Skeletal muscle tissue (tissue), 4 donors: ENCODE data around the gene SH2D4B. TPM values are rescaled to one million over a fixed set of nuclear protein-coding genes. Genes with fewer than 3 reads are reported as not detected.

Experiments used
- H3K27ac ChIP-seq: one replicate; pipeline ENCODE4 v1.7.0; 2013; ENCODE audit warnings: mild to moderate bottlenecking, low read depth, low read length, inconsistent platforms
- H3K27me3 ChIP-seq, 3 donors: one replicate each; pipeline ENCODE4 v1.7.0; 2013; ENCODE audit warnings: low read length in 3 of 3; ENCODE audit not compliant: control insufficient read depth in 3 of 3, insufficient read depth in 3 of 3
- H3K36me3 ChIP-seq, 3 donors: one replicate each; pipeline ENCODE4 v1.7.0; 2013; ENCODE audit warnings: low read length in 3 of 3; ENCODE audit not compliant: control insufficient read depth in 3 of 3, insufficient read depth in 3 of 3
- H3K4me1 ChIP-seq, 3 donors: one replicate each; pipeline ENCODE4 v1.7.0; 2013; ENCODE audit warnings: low read length in 3 of 3, mild to moderate bottlenecking in 3 of 3; ENCODE audit not compliant: control insufficient read depth in 3 of 3, insufficient read depth in 3 of 3
- H3K4me3 ChIP-seq, 3 donors: one replicate each; pipeline ENCODE4 v1.7.0; 2013; ENCODE audit warnings: low read length in 3 of 3
- H3K9ac ChIP-seq, 3 donors: one replicate each; pipeline ENCODE4 v1.7.0; 2013; ENCODE audit warnings: low read length in 3 of 3, mild to moderate bottlenecking in 3 of 3, moderate library complexity in 2 of 3, low read depth in 1 of 3
- H3K9me3 ChIP-seq, 3 donors: one replicate each; pipeline ENCODE4 v1.7.0; 2013; ENCODE audit warnings: low read length in 3 of 3; ENCODE audit not compliant: control insufficient read depth in 3 of 3
- total RNA-seq: library from RNA; depleted of rRNA; stranded (reverse); fragments of >200 nt; gene quantifications from one replicate; pipeline ENCODE4 v1.2.3, GENCODE V29; 2014
- donor health status: Osteomylitis.

SH2D4B gene
- under 0.01 TPM for total RNA-seq

- Histone ChIP-seq H3K4me3 (no peak within 1 kb of the TSS), H3K36me3 (no peaks in the 10 kb centered on the region), H3K9ac (no peak within 1 kb of the TSS), H3K27ac (no peak within 1 kb of the TSS), H3K27me3 (peaks cover 0 to 6% (median 4%) of the 10 kb centered on the region in 3 donors), H3K4me1 (peaks cover 0 to 14% (median 11%) of the 10 kb centered on the region in 3 donors), H3K9me3 (no peaks in the 10 kb centered on the region)
Measured at GRCh38 chr10:80537736-80538480, at the start of gene SH2D4B. TSS of gene SH2D4B (plus strand) at chr10:80537902. CDS start at chr10:80538332, 430 bp downstream.

DNA sequence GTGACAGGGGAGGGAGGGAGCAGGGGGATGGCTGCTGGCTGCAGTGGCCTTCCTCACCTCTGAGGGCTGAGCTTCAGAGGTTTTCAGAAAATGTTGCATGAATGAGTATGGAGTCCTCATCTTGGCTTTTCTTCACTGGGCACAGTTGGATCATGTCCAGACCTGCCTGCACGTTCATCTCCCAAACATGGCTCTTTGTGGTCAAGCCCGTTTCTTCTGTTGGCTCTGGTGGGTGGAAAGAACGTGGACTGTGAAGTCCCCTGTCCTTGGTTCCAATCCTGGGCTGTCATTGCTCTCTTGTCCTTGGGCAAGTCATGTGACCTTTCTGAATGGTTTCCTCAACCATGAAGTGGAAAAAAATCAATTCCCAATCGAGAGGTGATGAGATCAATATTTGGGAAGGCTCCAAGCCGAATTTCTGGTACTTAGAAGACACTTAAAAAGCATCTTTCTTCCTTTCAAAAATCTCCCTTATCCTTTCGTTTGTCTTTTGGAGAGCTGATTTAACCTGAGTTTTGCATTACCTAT is 49.1 kb upstream of the SH2D4B start:
- no peaks in the 10 kb centered on the region for H3K27me3 ChIP-seq
- H3K9ac ChIP-seq: peak overlapping the region in 1 of 3 donors; percentile 17
- H3K36me3 ChIP-seq: peaks cover 13 to 20% (median 15%) of the 10 kb centered on the region in 3 donors
- H3K4me1 ChIP-seq: peaks cover 40 to 51% (median 46%) of the 10 kb centered on the region in 3 donors
- H3K4me3 ChIP-seq: no peak overlapping the region
- no peaks in the 10 kb centered on the region for H3K9me3 ChIP-seq
- H3K27ac ChIP-seq: no peak overlapping the region

DNA sequence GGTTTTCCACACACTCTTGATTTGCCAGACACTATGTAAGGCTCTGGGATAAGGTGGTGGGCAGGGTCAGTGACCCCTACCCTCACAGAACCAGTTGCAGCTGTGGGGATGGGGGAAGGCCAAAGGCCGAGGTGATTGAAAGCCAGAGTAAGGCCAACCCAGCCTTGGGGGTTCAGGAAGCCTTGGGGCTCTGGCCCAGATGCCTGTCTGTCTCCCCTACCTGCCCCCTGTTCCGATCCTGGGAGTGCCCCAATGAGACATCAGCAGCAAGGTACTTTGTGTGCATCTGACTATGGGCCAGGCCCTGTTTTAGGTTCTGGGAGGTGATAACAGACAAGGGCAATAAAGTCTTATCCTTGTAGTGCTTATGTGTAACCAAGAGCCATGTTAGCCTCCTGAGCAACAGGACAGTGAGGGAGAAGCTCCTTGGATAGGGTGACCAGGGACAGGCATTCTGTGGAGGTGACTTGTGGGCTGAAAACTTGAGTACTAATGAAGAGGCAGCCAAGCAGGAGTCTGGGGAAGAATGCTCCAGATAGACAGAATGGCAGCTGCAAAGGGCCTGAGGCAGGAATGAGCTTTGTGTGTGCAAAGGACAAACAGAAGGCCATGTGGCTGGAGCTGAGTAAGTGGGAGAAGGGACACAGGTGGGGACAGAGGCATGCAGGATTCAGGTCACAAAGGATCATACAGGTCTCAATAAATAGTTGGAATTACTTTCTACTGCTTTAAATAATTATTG is 48.2 kb upstream of the SH2D4B start:
- no peaks in the 10 kb centered on the region for H3K9me3 ChIP-seq
- H3K9ac ChIP-seq: no peak overlapping the region
- H3K4me3 ChIP-seq: no peak overlapping the region
- peaks cover 49 to 58% (median 53%) of the 10 kb centered on the region in 3 donors for H3K4me1 ChIP-seq
- H3K27ac ChIP-seq: no peak overlapping the region
- H3K36me3 ChIP-seq: peaks cover 13 to 20% (median 15%) of the 10 kb centered on the region in 3 donors
- H3K27me3 ChIP-seq: no peaks in the 10 kb centered on the region

DNA sequence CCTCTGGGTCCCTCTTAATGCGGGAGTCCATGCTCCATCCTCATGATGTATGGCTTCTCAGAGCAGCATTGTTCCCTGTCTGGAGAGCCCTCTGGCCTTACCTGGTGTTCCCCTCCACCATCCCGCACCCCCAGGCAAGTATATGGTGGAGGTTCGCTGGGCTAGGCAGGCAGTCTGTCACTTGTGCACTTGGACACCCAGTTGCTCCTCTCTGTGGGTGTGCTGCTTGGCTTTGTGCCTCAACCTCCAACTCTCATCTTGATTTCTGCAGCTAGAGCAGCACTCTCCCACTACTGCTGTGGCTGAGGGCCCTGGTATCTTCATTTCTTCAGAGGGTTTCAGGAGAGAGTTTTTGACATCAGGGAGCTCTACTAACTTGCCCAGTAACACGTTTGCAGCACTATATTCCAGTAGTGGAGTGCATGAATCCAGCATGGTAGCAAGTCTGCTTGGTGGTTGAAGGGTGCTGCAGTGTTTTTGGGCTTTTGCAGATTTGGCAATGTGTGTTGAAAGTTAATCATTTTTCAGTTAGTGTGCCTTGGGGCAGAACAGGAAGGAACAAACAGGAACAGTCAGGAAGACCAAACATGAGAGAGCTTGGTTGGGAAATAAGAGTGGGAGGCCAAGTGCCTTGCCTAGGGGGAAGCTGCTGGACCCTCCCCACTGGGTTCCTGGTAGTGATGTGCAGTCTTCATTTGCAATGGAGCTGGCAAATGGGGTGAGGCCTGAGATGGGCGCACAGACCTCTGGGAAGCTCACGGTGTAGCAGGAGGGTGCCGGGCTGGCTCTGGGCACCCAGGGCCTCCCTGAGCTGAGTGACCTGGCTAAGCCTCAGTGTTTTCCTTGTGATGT is 46.2 kb upstream of the SH2D4B start:
- no peaks in the 10 kb centered on the region for H3K27me3 ChIP-seq
- H3K4me3 ChIP-seq: no peak overlapping the region
- H3K27ac ChIP-seq: no peak overlapping the region
- H3K4me1 ChIP-seq: peaks cover 39 to 49% (median 47%) of the 10 kb centered on the region in 3 donors
- H3K9me3 ChIP-seq: no peaks in the 10 kb centered on the region
- H3K36me3 ChIP-seq: peaks cover 13 to 20% (median 15%) of the 10 kb centered on the region in 3 donors
- no peak overlapping the region for H3K9ac ChIP-seq

GRCh38 chr10:80492848-80493521 is 44.7 kb upstream of the SH2D4B start:
- H3K36me3 ChIP-seq: peaks cover 13 to 20% (median 15%) of the 10 kb centered on the region in 3 donors
- no peak overlapping the region for H3K27ac ChIP-seq
- peaks cover 41 to 46% (median 45%) of the 10 kb centered on the region in 3 donors for H3K4me1 ChIP-seq
- H3K27me3 ChIP-seq: no peaks in the 10 kb centered on the region
- no peak overlapping the region for H3K9ac ChIP-seq
- no peak overlapping the region for H3K4me3 ChIP-seq
- H3K9me3 ChIP-seq: no peaks in the 10 kb centered on the region

GRCh38 chr10:80493522-80494051 is 44.1 kb upstream of the SH2D4B start:
- no peak overlapping the region for H3K4me3 ChIP-seq
- H3K4me1 ChIP-seq: peaks cover 43 to 50% (median 50%) of the 10 kb centered on the region in 3 donors
- H3K9ac ChIP-seq: no peak overlapping the region
- H3K36me3 ChIP-seq: peaks cover 13 to 20% (median 15%) of the 10 kb centered on the region in 3 donors
- H3K27ac ChIP-seq: no peak overlapping the region
- no peaks in the 10 kb centered on the region for H3K9me3 ChIP-seq
- no peaks in the 10 kb centered on the region for H3K27me3 ChIP-seq

DNA sequence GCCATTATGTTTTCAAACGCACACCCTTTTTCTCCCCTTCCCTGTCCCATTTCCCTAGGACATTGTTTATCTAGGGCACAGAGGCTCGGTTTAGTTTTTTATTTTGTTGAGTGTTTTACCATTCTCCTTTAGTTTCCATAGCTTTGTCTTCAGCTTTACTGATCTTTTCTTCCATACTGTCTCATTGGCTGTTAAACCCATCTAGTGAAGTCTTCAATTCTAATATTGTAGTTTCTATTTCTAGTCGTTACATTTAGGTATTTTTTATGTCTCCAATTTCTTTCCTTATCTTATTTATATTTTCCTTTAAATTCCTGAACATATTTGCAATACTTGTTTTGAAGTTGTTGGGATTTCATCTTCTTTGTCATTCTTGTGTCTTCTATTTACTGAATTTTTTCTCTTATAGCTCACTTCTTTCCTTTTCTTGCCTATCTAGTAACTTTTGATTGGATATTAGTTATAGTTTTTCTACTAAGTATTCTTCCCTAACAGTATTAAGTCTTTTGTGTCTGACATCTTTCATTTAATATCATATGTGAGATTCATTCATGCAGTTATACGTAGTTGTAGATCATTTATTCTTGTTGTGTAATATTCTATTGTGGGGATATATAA is 41.0 kb upstream of the SH2D4B start:
- Histone ChIP-seq H3K9ac (no peak overlapping the region), H3K4me1 (peaks cover 60 to 69% (median 62%) of the 10 kb centered on the region in 3 donors), H3K27me3 (no peaks in the 10 kb centered on the region), H3K9me3 (no peaks in the 10 kb centered on the region), H3K27ac (no peak overlapping the region), H3K36me3 (peaks cover 0 to 2% (median 0%) of the 10 kb centered on the region in 3 donors), H3K4me3 (no peak overlapping the region)

- Histone ChIP-seq H3K4me1 (peaks cover 64 to 75% (median 67%) of the 10 kb centered on the region in 3 donors), H3K27ac (peak overlapping the region; percentile 83), H3K27me3 (no peaks in the 10 kb centered on the region), H3K4me3 (peak overlapping the region in 1 of 3 donors; percentile 6), H3K36me3 (peaks cover 0 to 2% (median 0%) of the 10 kb centered on the region in 3 donors), H3K9ac (peak overlapping the region in 1 of 3 donors; percentile 34), H3K9me3 (no peaks in the 10 kb centered on the region)
Measured at GRCh38 chr10:80497187-80498077, 40.3 kb upstream of the SH2D4B start.
